GM18511 (cell line): ENCODE results near the gene LDLRAD3.

Experiments
- ATAC-seq: cut with Tn5 transposase; IDR thresholded peaks from one replicate; pipeline ENCODE4 v1.9.1; 2021; ENCODE audit warnings: mild to moderate bottlenecking, moderate library complexity; ENCODE audit not compliant: unreplicated experiment

LDLRAD3 gene

GRCh38 chr11:36014898-36015665 lies 71.2 kb downstream of the LDLRAD3 start:
- ATAC-seq = no peak

- no peak for ATAC-seq
These were observed 71.9 kb downstream of the LDLRAD3 start for GRCh38 chr11:36015799-36016198.

GRCh38 chr11:36016263-36016662 lies 72.4 kb downstream of the LDLRAD3 start:
- ATAC-seq = no peak

GRCh38 chr11:36016709-36017108 lies 72.8 kb downstream of the LDLRAD3 start:
- ATAC-seq = no peak

GRCh38 chr11:36019005-36019596 lies 75.2 kb downstream of the LDLRAD3 start:
- no peak for ATAC-seq

GRCh38 chr11:36019722-36020121 lies 75.9 kb downstream of the LDLRAD3 start:
- no peak for ATAC-seq

- ATAC-seq = no peak
These were observed 79.0 kb downstream of the LDLRAD3 start for GRCh38 chr11:36022882-36023281.

GRCh38 chr11:36023922-36024321 lies 80.1 kb downstream of the LDLRAD3 start:
- ATAC-seq = no peak

GRCh38 chr11:36024716-36025115 lies 80.9 kb downstream of the LDLRAD3 start:
- ATAC-seq = no peak

GRCh38 chr11:36026315-36026968 lies 82.6 kb downstream of the LDLRAD3 start:
- ATAC-seq = no peak

GRCh38 chr11:36027731-36028130 lies 83.9 kb downstream of the LDLRAD3 start:
- ATAC-seq = no peak

- no peak for ATAC-seq
These were observed 85.8 kb downstream of the LDLRAD3 start for GRCh38 chr11:36029616-36030015.

- no peak for ATAC-seq
These were observed 86.9 kb downstream of the LDLRAD3 start for GRCh38 chr11:36030731-36031281.

- no peak for ATAC-seq
These were observed 89.4 kb downstream of the LDLRAD3 start for GRCh38 chr11:36033082-36033751.

GRCh38 chr11:36033936-36034335 lies 90.1 kb downstream of the LDLRAD3 start:
- no peak for ATAC-seq

GRCh38 chr11:36034551-36035331 lies 90.9 kb downstream of the LDLRAD3 start:
- no peak for ATAC-seq

- ATAC-seq = no peak
These were observed 91.6 kb downstream of the LDLRAD3 start for GRCh38 chr11:36035454-36035853.

GRCh38 chr11:36035999-36036398 lies 92.1 kb downstream of the LDLRAD3 start:
- no peak for ATAC-seq

- ATAC-seq = no peak
These were observed 93.2 kb downstream of the LDLRAD3 start for GRCh38 chr11:36037031-36037430.

- no peak for ATAC-seq
These were observed 94.7 kb downstream of the LDLRAD3 start for GRCh38 chr11:36038541-36038940.
